ENCODE results near the gene KRT2. TPM values are rescaled to one million over a fixed set of nuclear protein-coding genes. Genes with fewer than 3 reads are reported as not detected.

KRT2 gene
- total and polyA plus RNA-seq, 9 of the 15 experiments (the other 6 are each of a cell fraction or from before 2014, with no cell fraction given) = 0.03 to 0.69 (median 0.07) TPM; not detected in 2

- TF ChIP-seq CHD4 (IDR thresholded peaks at IDR 0.05; ENCODE audit: insufficient read depth, insufficient replicate concordance, low read depth, low read length, poor library complexity, severe bottlenecking) = no peak
- no peak for TF ChIP-seq IRF9 (tag; IDR thresholded peaks at IDR 0.05)
- no peak for TF ChIP-seq FOXA3 (CRISPR knock-in tag; conservative IDR thresholded peaks at IDR 0.05 in 1 of 2, IDR thresholded peaks at IDR 0.05 in 1 of 2)
Observed at GRCh38 chr12:52689936-52690335, 37.9 kb upstream of the KRT2 start (continued).

- peaks cover 4% of the 10 kb centered on the region; the same call in 1 of the 2 replicates for H4K20me1 ChIP-seq (replicated peaks; ENCODE audit: control insufficient read depth, insufficient read depth, low read length)
- no peaks in the 10 kb centered on the region for H3K9me3 ChIP-seq (replicated peaks; ENCODE audit: control insufficient read depth, insufficient read depth, low read depth, low read length)
- in situ Hi-C loops (cut with MboI) (no loop called here), intact Hi-C loops (cut with micrococcal nuclease) (no loop called here)
- no peak overlapping the region for H3K9ac ChIP-seq (ENCODE audit: insufficient read depth in 1 of 2, low read depth in 2 of 2, low read length in 2 of 2)
- POLR2A ChIA-PET = no interaction called here
- H3K9me1 ChIP-seq (ENCODE audit: control insufficient read depth, insufficient read depth, low read length) = no peaks in the 10 kb centered on the region
- no peak overlapping the region for H3K4me3 ChIP-seq
- CTCF ChIA-PET (ENCODE audit: low intra/inter-chr PET ratio) = no interaction called here
- no peak for DNase-seq (ENCODE audit: extremely low read depth in 1 of 4, low spot score in 3 of 4)
- no peaks in the 10 kb centered on the region for H3K79me2 ChIP-seq (ENCODE audit: control insufficient read depth, insufficient read depth, low read length)
- no peak overlapping the region for H2AFZ ChIP-seq (ENCODE audit: low read depth, low read length)
- no peak overlapping the region for H3K4me2 ChIP-seq (ENCODE audit: insufficient read depth, low read length)
- no peak overlapping the region for H3K27ac ChIP-seq (ENCODE audit: extremely low read depth, low read depth, low read length)
- no TSS peak for BruUV-seq (replicated peaks)
- peaks cover 0 to 10% of the 10 kb centered on the region in 2 experiments; a peak in 1 of 5 replicates for H3K4me1 ChIP-seq (replicated peaks in 1 of 2; ENCODE audit: control insufficient read depth in 2 of 2, insufficient read depth in 2 of 2, low read length in 2 of 2)
- ATAC-seq = no peak
- no peak for FAIRE-seq
- H3K27me3 ChIP-seq (ENCODE audit: control insufficient read depth in 2 of 2, insufficient read depth in 2 of 2, low read length in 2 of 2) = peaks cover 6 to 36% of the 10 kb centered on the region in 2 experiments; a peak in 4 of 5 replicates
- TF ChIP-seq CREM (IDR thresholded peaks at IDR 0.05; ENCODE audit: low read depth) = no peak
- 0 out of 2 replicates have a peak, but pooled peaks have one; percentile 31 for TF ChIP-seq ZNF263 (CRISPR knock-in tag; IDR thresholded peaks at IDR 0.05; ENCODE audit: borderline replicate concordance)
- no peak for TF ChIP-seq SRSF9 (IDR thresholded peaks at IDR 0.05; ENCODE audit: borderline replicate concordance, low read depth, low read length)
- H3K36me3 ChIP-seq (ENCODE audit: control insufficient read depth, insufficient read depth, low read length) = no peaks in the 10 kb centered on the region
Observed at GRCh38 chr12:52689239-52689638, 37.2 kb upstream of the KRT2 start.

All from K562 (cell line).